Globus pallidus (tissue), 1 donor: ENCODE measurements around the gene JAM3.
"Not testable (repeated sequence)": the region's sequence is repeated elsewhere in the genome, so short reads cannot be mapped to it uniquely, and the experiment has no call there.

ENCODE experiments used
- DNase-seq: peaks from one replicate; pipeline ENCODE4 v3.0.0-alpha.2; 2015; ENCODE audit warnings: low spot score

JAM3 gene

GRCh38 chr11:134062265-134063123 lies 6.4 kb upstream of the JAM3 start:
- DNase-seq, result no peak

- no peak for DNase-seq
These were observed 5.8 kb upstream of the JAM3 start for GRCh38 chr11:134063124-134063495.

GRCh38 chr11:134063991-134064747 lies 4.7 kb upstream of the JAM3 start:
- no peak for DNase-seq

GRCh38 chr11:134065381-134065780 lies 3.5 kb upstream of the JAM3 start:
- DNase-seq, result no peak

GRCh38 chr11:134066943-134067885 lies 1.7 kb upstream of the JAM3 start:
- DNase-seq, result no peak

GRCh38 chr11:134069426-134070341 lies 812 bp downstream of the JAM3 start:
- DNase-seq, result no peak

- DNase-seq, result peak; percentile 90
These were observed 1.5 kb downstream of the JAM3 start for GRCh38 chr11:134070342-134070845.

- DNase-seq, result no peak
These were observed 2.4 kb downstream of the JAM3 start for GRCh38 chr11:134071306-134071705.

GRCh38 chr11:134071766-134072402 lies 3.0 kb downstream of the JAM3 start:
- no peak for DNase-seq

GRCh38 chr11:134072844-134073243 lies 4.0 kb downstream of the JAM3 start:
- DNase-seq, result no peak

- no peak for DNase-seq
These were observed 5.5 kb downstream of the JAM3 start for GRCh38 chr11:134074346-134074745.

GRCh38 chr11:134074766-134075165 lies 5.9 kb downstream of the JAM3 start:
- no peak for DNase-seq

- no peak for DNase-seq
These were observed 10.4 kb downstream of the JAM3 start for GRCh38 chr11:134079317-134079716.

- not testable (repeated sequence) for DNase-seq
These were observed 12.4 kb downstream of the JAM3 start for GRCh38 chr11:134081258-134081657.

GRCh38 chr11:134082990-134083389 lies 14.1 kb downstream of the JAM3 start:
- DNase-seq, result no peak

- no peak for DNase-seq
These were observed 17.5 kb downstream of the JAM3 start for GRCh38 chr11:134086376-134086775.

GRCh38 chr11:134092006-134092405 lies 23.1 kb downstream of the JAM3 start:
- not testable (repeated sequence) for DNase-seq

GRCh38 chr11:134097166-134097565 lies 28.3 kb downstream of the JAM3 start:
- no peak for DNase-seq

GRCh38 chr11:134098566-134099184 lies 29.8 kb downstream of the JAM3 start:
- no peak for DNase-seq

- DNase-seq, result no peak
These were observed 31.3 kb downstream of the JAM3 start for GRCh38 chr11:134100171-134100570.
